ENCODE measurements around the gene CRACR2A.

CRACR2A gene

DNA sequence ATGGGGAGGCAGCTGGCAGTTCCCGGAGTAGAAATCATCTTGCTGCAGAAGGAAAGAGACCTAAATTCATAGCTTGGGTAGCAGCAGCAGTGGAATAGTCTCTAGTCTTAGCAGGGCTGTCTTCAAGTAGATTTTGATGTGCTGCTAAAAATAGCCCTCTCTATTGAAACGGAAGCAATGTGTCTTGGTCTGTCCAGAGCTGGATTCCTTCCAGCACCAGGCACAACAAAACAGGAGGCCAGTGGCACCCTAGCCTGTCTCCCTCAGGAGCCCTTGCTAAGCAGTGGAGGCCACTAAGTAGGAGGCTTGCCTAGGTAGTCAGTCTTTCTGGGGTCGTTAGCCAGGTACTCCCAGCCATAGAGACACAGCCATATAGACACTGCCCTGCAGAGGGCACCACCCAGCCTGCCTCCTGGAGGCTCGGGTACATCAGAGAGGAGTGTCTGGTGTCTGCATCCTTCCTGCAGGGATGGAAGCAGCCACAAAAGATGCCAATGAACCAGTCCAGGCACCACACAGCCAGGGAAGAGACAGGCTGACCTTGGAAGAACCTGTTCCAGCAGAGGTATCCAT lies 97.5 kb downstream of the CRACR2A start:
- peak; percentile 15 to 37 (median 19) for DNase-seq
- WGBS (ENCODE audit: insufficient coverage) = 21% methylated on average over 4 of the region's 4 CpGs

DNA sequence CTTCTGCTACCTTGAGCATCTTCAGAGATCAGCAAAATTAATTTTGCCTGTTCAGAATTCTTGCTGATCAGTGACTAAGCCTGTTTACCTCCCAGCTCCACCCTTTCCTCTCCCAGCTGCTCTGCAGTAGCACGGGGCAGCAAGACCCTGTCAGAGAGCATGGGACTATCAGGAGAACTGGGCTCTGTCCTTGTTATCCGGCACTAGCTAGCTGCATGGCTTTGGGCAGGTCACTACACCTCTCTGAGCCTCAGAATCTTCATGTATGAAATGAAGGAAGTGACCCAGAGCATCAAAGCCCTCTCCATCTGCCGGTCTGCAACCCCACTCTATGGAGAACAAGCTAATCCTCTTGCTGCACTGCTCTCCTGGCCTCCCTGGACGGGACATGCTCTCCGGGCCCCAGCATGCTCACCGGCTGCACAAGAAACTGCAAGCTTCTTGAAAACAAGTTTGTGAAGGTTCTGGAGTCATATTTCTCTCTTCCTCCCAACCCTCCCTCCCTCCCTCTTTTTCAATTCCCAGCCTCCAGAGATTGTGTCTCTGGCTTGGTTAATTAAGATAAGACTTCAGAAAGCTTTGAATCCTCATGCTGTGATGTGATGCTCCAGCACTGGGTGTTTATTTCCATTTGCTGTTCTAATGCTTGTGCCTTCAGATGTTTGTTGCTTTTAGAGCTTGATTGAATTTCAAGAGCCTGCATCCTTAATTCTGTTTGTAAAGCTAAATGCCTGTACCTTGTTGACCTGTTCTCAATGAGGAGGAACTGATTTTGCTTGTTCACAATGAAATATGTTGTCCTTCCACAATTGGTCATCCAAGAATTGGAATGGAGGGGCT lies 101.1 kb downstream of the CRACR2A start:
- Histone ChIP-seq H3K9me3 (ENCODE audit: control extremely low read depth in 1 of 5, control insufficient read depth in 4 of 5, insufficient read depth in 2 of 5, low read depth in 1 of 5, low read length in 4 of 5) (no peaks in the 10 kb centered on the region), H3K36me3 (ENCODE audit: control insufficient read depth in 4 of 4, insufficient read depth in 4 of 4, low read length in 3 of 4) (peaks cover 10 to 64% (median 32%) of the 10 kb centered on the region in 4 experiments), H3K27me3 (replicated peaks in 2 of 5; ENCODE audit: control insufficient read depth in 4 of 5, insufficient read depth in 5 of 5, low read length in 4 of 5) (no peaks in the 10 kb centered on the region), H3K4me1 (ENCODE audit: control extremely low read depth in 1 of 4, control insufficient read depth in 4 of 4, insufficient read depth in 4 of 4, low read length in 3 of 4) (peaks cover 0 to 19% (median 3%) of the 10 kb centered on the region in 4 experiments), H3K27ac (ENCODE audit: insufficient read depth in 1 of 2, low read depth in 1 of 2, low read length in 2 of 2, poor library complexity in 1 of 2, severe bottlenecking in 2 of 2) (no peak overlapping the region), H3K4me3 (ENCODE audit: control insufficient read depth in 1 of 7, extremely low read depth in 1 of 7, insufficient read depth in 4 of 7, low read depth in 2 of 7, low read length in 6 of 7) (no peak overlapping the region)
- ChIA-PET CTCF (interaction anchor here (1.0 to 1.4 kb wide), 2 partner anchors 10 to 352 kb away, joined by 3 to 4 read pairs; no protein-coding TSS in a partner anchor), POLR2A (no interaction called here)
- no peak for DNase-seq
- WGBS (ENCODE audit: insufficient coverage) = 90% methylated on average over 4 of the region's 6 CpGs

More for the DNA sequence above, 97.5 kb downstream of the CRACR2A start:
- Histone ChIP-seq H3K9me3 (ENCODE audit: control extremely low read depth in 1 of 5, control insufficient read depth in 4 of 5, insufficient read depth in 2 of 5, low read depth in 1 of 5, low read length in 4 of 5) (no peaks in the 10 kb centered on the region), H3K27me3 (replicated peaks in 2 of 5; ENCODE audit: control insufficient read depth in 4 of 5, insufficient read depth in 5 of 5, low read length in 4 of 5) (no peaks in the 10 kb centered on the region), H3K4me1 (ENCODE audit: control extremely low read depth in 1 of 4, control insufficient read depth in 4 of 4, insufficient read depth in 4 of 4, low read length in 3 of 4) (peaks cover 0 to 10% (median 3%) of the 10 kb centered on the region in 4 experiments), H3K4me3 (ENCODE audit: control insufficient read depth in 1 of 7, extremely low read depth in 1 of 7, insufficient read depth in 4 of 7, low read depth in 2 of 7, low read length in 6 of 7) (peak overlapping the region in 1 of 7 experiments; percentile 35), H3K36me3 (ENCODE audit: control insufficient read depth in 4 of 4, insufficient read depth in 4 of 4, low read length in 3 of 4) (peaks cover 6 to 78% (median 36%) of the 10 kb centered on the region in 4 experiments), H3K27ac (ENCODE audit: insufficient read depth in 1 of 2, low read depth in 1 of 2, low read length in 2 of 2, poor library complexity in 1 of 2, severe bottlenecking in 2 of 2) (no peak overlapping the region)
- ChIA-PET CTCF (interaction anchor here (0.6 to 1.5 kb wide), 9 partner anchors 28 to 637 kb away, joined by 3 to 7 read pairs (median 3); no protein-coding TSS in a partner anchor), POLR2A (no interaction called here)

DNA sequence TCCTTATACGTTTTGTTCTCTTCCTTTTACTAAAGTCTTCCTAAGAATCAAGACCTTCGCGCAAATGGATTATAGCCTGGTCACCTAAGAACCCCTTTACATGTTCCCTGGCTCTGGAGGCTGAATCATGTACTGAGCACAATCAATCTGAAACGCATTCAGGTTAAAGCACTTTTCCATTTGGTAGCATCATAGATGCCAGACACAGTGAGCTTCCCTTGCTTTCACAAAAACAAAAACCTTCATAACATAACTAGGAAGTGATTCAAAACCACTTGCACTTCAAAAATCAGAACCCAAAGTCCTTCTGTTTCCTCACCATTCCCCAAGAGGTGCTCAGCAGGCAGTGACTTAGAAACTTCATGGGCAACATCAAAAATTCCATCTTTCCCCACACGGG lies 105.4 kb downstream of the CRACR2A start:
- Histone ChIP-seq H3K4me1 (ENCODE audit: control extremely low read depth in 1 of 4, control insufficient read depth in 4 of 4, insufficient read depth in 4 of 4, low read length in 3 of 4) (peaks cover 0 to 14% (median 0%) of the 10 kb centered on the region in 4 experiments), H3K36me3 (ENCODE audit: control insufficient read depth in 4 of 4, insufficient read depth in 4 of 4, low read length in 3 of 4) (peaks cover 10 to 38% (median 23%) of the 10 kb centered on the region in 4 experiments), H3K4me3 (ENCODE audit: control insufficient read depth in 1 of 7, extremely low read depth in 1 of 7, insufficient read depth in 4 of 7, low read depth in 2 of 7, low read length in 6 of 7) (no peak overlapping the region), H3K27ac (ENCODE audit: insufficient read depth in 1 of 2, low read depth in 1 of 2, low read length in 2 of 2, poor library complexity in 1 of 2, severe bottlenecking in 2 of 2) (no peak overlapping the region), H3K27me3 (replicated peaks in 2 of 5; ENCODE audit: control insufficient read depth in 4 of 5, insufficient read depth in 5 of 5, low read length in 4 of 5) (no peaks in the 10 kb centered on the region), H3K9me3 (ENCODE audit: control extremely low read depth in 1 of 5, control insufficient read depth in 4 of 5, insufficient read depth in 2 of 5, low read depth in 1 of 5, low read length in 4 of 5) (no peaks in the 10 kb centered on the region)
- DNase-seq = no peak
- WGBS (ENCODE audit: insufficient coverage) = 95% methylated on average over 4 of the region's 5 CpGs
- ChIA-PET CTCF (interaction anchor here (0.7 to 1.4 kb wide), 2 partner anchors 161 to 347 kb away, joined by 3 to 5 read pairs; no protein-coding TSS in a partner anchor), POLR2A (no interaction called here)

DNA sequence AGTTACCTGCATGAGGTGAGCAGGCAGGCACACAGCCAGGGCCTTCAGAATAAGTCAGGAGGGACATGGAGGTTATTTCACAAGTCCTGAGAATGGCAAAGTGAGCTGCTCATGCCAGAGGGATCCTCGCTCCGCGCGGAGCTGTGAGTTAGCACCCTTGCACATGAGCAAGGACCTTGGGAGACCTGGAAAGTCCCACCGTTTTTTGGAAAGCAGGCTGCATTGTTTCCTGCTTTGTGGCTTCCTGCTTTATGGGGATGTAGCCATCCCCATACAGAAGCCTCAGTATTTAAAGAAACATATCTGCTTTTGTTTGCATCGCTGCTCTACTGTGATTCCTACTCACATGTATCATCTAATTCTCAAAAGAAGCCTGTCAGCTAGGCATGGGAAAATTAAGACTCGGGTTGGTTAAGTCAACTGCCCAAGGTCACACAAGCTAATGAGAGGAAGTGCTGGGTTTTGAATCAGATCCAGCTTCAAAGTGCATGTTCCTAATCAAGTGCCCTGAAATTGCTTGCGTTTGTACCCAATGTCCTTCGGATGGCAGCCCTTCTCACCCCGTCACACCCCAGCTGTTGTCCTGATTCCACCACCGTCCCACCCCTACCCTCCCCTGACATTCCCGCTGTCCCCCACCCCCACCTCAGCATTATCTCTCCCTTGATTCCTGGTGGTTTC lies 106.2 kb downstream of the CRACR2A start:
- ChIA-PET POLR2A (no interaction called here), CTCF (interaction anchor here (0.7 to 1.4 kb wide), 2 partner anchors 162 to 346 kb away, joined by 3 to 5 read pairs; no protein-coding TSS in a partner anchor)
- Histone ChIP-seq H3K4me3 (ENCODE audit: control insufficient read depth in 1 of 7, extremely low read depth in 1 of 7, insufficient read depth in 4 of 7, low read depth in 2 of 7, low read length in 6 of 7) (no peak overlapping the region), H3K9me3 (ENCODE audit: control extremely low read depth in 1 of 5, control insufficient read depth in 4 of 5, insufficient read depth in 2 of 5, low read depth in 1 of 5, low read length in 4 of 5) (no peaks in the 10 kb centered on the region), H3K4me1 (ENCODE audit: control extremely low read depth in 1 of 4, control insufficient read depth in 4 of 4, insufficient read depth in 4 of 4, low read length in 3 of 4) (peaks cover 0 to 14% (median 0%) of the 10 kb centered on the region in 4 experiments), H3K27ac (ENCODE audit: insufficient read depth in 1 of 2, low read depth in 1 of 2, low read length in 2 of 2, poor library complexity in 1 of 2, severe bottlenecking in 2 of 2) (no peak overlapping the region), H3K36me3 (ENCODE audit: control insufficient read depth in 4 of 4, insufficient read depth in 4 of 4, low read length in 3 of 4) (peaks cover 8 to 35% (median 18%) of the 10 kb centered on the region in 4 experiments), H3K27me3 (replicated peaks in 2 of 5; ENCODE audit: control insufficient read depth in 4 of 5, insufficient read depth in 5 of 5, low read length in 4 of 5) (no peaks in the 10 kb centered on the region)
- WGBS (ENCODE audit: insufficient coverage) = 49% methylated on average over 10 of the region's 12 CpGs
- DNase-seq = no peak

DNA sequence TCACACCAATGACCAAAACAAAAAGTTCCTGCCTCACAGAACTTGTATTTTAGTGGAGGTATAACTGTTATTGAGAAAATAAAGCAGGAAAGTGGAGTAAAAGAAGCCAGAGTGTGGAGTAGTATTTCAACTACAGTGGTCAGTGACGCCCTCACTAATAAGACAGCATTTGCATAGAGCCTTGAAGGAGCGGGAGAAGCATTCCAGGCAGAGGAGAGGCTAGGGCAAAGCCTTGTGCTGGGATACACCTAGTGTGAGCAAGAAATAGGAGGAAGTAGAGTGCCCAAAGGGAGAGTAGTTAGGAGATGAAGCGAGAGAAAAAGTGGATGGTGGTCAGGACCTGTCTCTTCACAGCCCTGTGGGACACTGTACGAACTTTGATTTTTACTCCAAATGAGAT lies 107.8 kb downstream of the CRACR2A start:
- no peaks in the 10 kb centered on the region for H3K27me3 ChIP-seq (replicated peaks in 2 of 5; ENCODE audit: control insufficient read depth in 4 of 5, insufficient read depth in 5 of 5, low read length in 4 of 5)
- POLR2A ChIA-PET = no interaction called here
- 100% methylated on average over 3 of the region's 4 CpGs for WGBS (ENCODE audit: insufficient coverage)

DNA sequence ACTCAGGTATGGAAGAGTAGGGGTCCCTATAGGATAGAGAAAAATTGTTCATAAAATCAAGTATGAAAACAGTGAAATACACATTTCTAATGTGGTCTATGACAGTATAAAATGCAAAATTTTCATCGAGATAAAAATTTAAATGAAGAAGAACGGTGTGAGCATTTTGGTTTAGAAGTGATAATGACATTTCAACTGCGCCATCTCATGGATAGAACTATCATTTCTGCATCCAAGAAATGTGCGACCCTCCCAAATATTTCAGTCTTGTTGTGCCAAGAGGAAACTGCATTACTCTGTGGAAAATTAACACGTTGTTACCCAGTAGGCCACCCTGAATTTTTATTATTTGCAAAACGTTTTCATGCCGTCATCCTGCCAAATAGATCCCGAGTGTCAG lies 108.8 kb downstream of the CRACR2A start:
- CTCF ChIA-PET = interaction anchor here (0.5 kb wide), 1 partner anchor 66 kb away, joined by 3 read pairs; no protein-coding TSS in a partner anchor
- peaks cover 7 to 29% (median 16%) of the 10 kb centered on the region in 4 experiments for H3K36me3 ChIP-seq (ENCODE audit: control insufficient read depth in 4 of 4, insufficient read depth in 4 of 4, low read length in 3 of 4)
- H3K27ac ChIP-seq (ENCODE audit: insufficient read depth in 1 of 2, low read depth in 1 of 2, low read length in 2 of 2, poor library complexity in 1 of 2, severe bottlenecking in 2 of 2) = no peak overlapping the region
- peaks cover 0 to 14% (median 0%) of the 10 kb centered on the region in 4 experiments for H3K4me1 ChIP-seq (ENCODE audit: control extremely low read depth in 1 of 4, control insufficient read depth in 4 of 4, insufficient read depth in 4 of 4, low read length in 3 of 4)
- no peak overlapping the region for H3K4me3 ChIP-seq (ENCODE audit: control insufficient read depth in 1 of 7, extremely low read depth in 1 of 7, insufficient read depth in 4 of 7, low read depth in 2 of 7, low read length in 6 of 7)
- POLR2A ChIA-PET = no interaction called here
- 94% methylated on average over 8 of the region's 8 CpGs for WGBS (ENCODE audit: insufficient coverage)
- peak in 1 of 3 donors; percentile 6 for DNase-seq
- no peaks in the 10 kb centered on the region for H3K9me3 ChIP-seq (ENCODE audit: control extremely low read depth in 1 of 5, control insufficient read depth in 4 of 5, insufficient read depth in 2 of 5, low read depth in 1 of 5, low read length in 4 of 5)
- H3K27me3 ChIP-seq (replicated peaks in 2 of 5; ENCODE audit: control insufficient read depth in 4 of 5, insufficient read depth in 5 of 5, low read length in 4 of 5) = no peaks in the 10 kb centered on the region

More for the DNA sequence above, 107.8 kb downstream of the CRACR2A start:
- H3K4me1 ChIP-seq (ENCODE audit: control extremely low read depth in 1 of 4, control insufficient read depth in 4 of 4, insufficient read depth in 4 of 4, low read length in 3 of 4) = peaks cover 0 to 14% (median 0%) of the 10 kb centered on the region in 4 experiments
- H3K36me3 ChIP-seq (ENCODE audit: control insufficient read depth in 4 of 4, insufficient read depth in 4 of 4, low read length in 3 of 4) = peaks cover 7 to 33% (median 16%) of the 10 kb centered on the region in 4 experiments
- H3K27ac ChIP-seq (ENCODE audit: insufficient read depth in 1 of 2, low read depth in 1 of 2, low read length in 2 of 2, poor library complexity in 1 of 2, severe bottlenecking in 2 of 2) = no peak overlapping the region
- CTCF ChIA-PET = no interaction called here
- no peak for DNase-seq
- H3K9me3 ChIP-seq (ENCODE audit: control extremely low read depth in 1 of 5, control insufficient read depth in 4 of 5, insufficient read depth in 2 of 5, low read depth in 1 of 5, low read length in 4 of 5) = no peaks in the 10 kb centered on the region
- no peak overlapping the region for H3K4me3 ChIP-seq (ENCODE audit: control insufficient read depth in 1 of 7, extremely low read depth in 1 of 7, insufficient read depth in 4 of 7, low read depth in 2 of 7, low read length in 6 of 7)
